NCI-H460 (cell line): ENCODE results near the gene USP34. TPM values are rescaled to one million over a fixed set of nuclear protein-coding genes. Genes with fewer than 3 reads are reported as not detected.
"Not testable (repeated sequence)": the region's sequence is repeated elsewhere in the genome, so short reads cannot be mapped to it uniquely, and the experiment has no call there.

Experiments used
- DNase-seq: peaks from one replicate; pipeline ENCODE4 v3.0.0-alpha.2; 2016; ENCODE audit warnings: low read depth; ENCODE audit errors: extremely low read depth
- small RNA-seq, 2 experiments: library from RNA; depleted of rRNA; stranded (forward); fragments of <200 nt; gene quantifications; one replicate each; pipeline ENCODE3, GENCODE V24; 2014
- total RNA-seq: library from RNA; depleted of rRNA; stranded (reverse); fragments of >200 nt; shearing (Covaris generic); gene quantifications from 2 replicates; pipeline ENCODE4 v1.2.3, GENCODE V29; 2014; rRNA removed

Gene USP34
- total RNA-seq, 1 experiment from 2014 or later: 107 TPM

DNA sequence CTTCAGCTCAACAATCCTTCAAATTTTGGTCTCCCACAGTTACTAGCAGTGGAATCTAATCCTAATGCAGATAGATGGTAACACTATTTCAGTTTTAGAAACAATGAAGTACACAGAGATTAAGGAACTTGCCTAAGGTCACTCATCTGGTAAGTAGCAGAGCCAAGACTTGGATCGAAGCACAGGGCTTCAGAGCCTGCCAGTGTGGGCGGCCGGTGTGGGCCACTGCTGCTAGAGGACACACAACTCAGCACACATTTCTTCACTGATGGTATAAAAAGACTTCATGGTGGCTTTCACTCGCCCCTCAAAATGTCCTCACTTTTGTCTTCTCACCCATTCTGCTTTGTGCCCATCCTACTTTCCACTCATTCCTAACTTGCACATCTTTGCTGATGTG is 297.8 kb downstream of the USP34 start:
- no peak for DNase-seq

- no peak for DNase-seq
Measured at GRCh38 chr2:61172671-61173070, 298.2 kb downstream of the USP34 start.

- DNase-seq: no peak
Measured at GRCh38 chr2:61167579-61167978, 303.3 kb downstream of the USP34 start.

DNA sequence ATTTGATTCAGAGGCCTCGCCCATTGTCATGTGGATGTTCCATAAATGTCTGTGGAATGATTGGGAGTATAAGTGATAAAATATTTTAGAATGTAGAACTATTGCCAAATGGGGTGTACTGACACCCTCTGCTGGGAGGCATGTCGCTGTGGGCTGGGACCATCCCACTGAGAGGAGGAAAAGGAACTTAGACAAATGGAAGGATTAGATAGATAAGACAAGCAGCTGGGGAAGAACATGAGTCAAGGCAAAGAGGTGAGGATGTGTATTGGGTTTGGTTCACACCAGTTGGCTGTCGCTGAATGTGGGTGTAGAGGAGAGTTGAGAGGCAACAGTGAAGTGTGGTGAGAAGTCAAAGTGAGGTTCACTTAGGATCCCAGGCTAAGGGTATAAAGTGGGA is 304.9 kb downstream of the USP34 start:
- DNase-seq: no peak

GRCh38 chr2:61165082-61165481 is 305.8 kb downstream of the USP34 start:
- not testable (repeated sequence) for DNase-seq

DNA sequence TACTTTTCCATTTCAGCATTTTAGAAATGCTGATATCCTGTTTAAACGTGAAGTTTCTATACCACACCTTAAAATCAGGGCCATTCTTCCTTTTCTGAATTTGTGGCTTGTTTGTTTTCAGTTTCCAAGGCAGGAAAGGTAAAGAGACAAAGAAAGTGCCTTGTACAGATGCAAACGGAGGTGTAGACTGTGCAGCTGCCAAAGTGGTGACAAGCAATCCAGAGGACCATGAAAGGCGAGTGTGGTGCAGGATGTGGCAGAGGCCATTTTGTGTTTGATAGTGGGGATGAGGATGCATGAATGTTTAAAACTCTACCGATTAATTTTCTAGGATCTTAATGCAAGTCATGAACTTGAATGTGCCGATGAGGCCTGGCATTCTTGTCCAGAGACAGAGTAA is 308.2 kb downstream of the USP34 start:
- no peak for DNase-seq

DNA sequence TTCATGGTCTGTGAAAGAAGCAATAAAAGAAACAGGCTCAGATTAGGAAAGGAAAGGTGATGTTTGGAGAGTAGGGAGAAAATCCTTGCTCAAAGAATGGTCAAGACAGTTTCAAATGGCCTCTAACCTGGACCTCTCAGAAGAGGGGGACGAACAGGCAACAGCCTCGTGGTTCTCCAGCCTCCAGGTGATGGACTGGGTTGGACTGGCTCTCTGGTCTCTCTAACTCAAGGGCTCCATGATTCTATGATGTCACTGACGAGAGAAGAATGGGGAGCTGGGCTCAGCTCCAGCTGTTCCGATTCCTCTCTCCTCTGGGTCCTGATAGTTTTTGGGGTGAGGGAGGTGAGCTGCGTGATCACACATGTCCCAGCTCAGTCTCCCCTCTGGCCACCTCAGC is 309.0 kb downstream of the USP34 start, which contains the start of gene C2orf74:
Gene C2orf74, plus strand, starts transcription at position 301 of the 400 bp plus-strand sequence. CDS start 327 bp downstream, outside the sequence.
- no peak for DNase-seq

GRCh38 chr2:61158356-61158955 is 312.4 kb downstream of the USP34 start:
- no peak for DNase-seq

DNA sequence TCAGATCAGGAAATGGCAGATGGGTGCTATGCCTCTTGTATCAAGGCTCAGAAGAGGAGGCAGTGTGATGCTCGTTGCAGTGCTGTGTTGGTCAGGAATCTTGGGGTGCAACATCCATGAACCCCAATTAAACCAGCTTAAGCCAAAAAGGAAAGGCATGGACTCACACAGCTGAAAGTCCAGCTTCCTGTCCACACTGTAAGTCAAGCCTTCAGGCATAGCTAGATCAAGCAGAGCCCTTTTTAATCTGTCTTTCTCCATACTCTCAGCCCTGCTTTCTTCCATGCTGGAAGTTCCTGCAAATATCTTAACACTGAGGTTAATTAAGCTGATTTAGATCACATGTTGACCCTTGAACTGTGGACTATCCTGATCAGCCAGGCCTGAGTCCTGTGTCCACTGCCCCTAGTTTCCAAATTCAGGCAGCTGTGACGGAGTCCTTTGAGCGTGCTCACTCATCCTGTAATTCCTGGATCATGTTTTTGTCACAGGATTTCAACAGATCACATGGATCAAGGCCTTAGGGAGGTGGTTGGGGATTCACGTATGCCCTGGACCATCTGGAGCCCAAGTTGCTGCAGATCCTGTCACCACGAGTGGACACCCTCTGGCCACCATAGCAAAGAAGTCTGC is 313.4 kb downstream of the USP34 start:
- no peak for DNase-seq

GRCh38 chr2:61151436-61151835 is 319.5 kb downstream of the USP34 start:
- DNase-seq: no peak

DNA sequence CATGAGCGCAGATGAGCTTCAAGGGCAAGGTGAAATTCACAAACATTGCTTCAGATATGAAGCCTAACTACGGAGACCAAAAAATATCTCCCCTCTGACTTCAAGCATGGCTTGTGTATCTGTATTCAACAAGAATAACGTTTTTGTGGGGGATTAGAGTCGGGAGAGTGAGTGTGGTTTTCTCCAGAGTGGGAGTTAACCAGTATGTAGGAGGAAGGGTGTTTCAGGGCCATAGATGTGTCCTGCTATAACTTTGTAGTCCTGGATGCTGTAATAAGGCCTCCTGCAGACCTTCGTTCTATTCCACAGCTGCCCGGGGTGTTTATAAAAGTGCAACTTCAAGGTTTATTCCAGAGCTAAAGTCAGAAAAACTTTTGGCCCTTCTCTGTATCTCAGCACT is 321.8 kb downstream of the USP34 start:
- no peak for DNase-seq

DNA sequence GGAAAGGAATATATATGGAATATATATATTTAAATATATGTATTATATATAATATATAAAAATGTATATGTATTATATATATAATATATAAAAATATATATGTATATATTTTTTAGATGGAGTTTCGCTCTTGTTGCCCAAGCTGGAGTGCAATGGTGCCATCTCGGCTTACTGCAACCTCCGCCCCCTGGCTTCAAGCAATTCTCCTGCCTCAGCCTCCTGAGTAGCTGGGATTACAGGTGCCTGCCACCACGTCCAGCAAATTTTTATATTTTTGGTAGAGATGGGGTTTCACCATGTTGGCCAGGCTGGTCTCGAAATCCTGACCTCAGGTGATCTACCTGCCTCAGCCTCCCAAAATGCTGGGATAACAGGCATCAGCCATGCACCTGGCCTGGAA is 322.8 kb downstream of the USP34 start:
- not testable (repeated sequence) for DNase-seq

GRCh38 chr2:61145990-61146389 is 324.9 kb downstream of the USP34 start:
- no peak for DNase-seq

- peak; percentile 99 for DNase-seq
Measured at GRCh38 chr2:61144697-61145268, 326.1 kb downstream of the USP34 start.

DNA sequence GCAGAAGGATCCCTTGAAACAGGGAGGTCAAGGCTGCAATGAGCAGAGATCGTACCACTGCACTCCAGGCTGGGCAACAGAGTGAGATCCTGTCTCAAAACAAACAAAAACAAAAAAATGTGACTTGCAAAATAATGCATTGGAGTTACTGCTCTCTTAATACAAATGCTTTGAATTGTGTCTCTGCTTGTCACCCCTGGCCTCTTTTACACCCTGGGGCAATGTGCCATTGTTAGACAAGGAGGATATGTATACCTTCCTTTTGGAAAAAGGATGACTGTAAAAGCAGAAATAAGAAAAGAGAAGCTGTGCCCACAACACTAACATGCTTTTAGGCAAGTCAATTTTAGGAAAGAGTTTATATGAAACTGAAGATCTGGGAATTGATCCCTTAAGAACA is 329.7 kb downstream of the USP34 start:
- no peak for DNase-seq

DNA sequence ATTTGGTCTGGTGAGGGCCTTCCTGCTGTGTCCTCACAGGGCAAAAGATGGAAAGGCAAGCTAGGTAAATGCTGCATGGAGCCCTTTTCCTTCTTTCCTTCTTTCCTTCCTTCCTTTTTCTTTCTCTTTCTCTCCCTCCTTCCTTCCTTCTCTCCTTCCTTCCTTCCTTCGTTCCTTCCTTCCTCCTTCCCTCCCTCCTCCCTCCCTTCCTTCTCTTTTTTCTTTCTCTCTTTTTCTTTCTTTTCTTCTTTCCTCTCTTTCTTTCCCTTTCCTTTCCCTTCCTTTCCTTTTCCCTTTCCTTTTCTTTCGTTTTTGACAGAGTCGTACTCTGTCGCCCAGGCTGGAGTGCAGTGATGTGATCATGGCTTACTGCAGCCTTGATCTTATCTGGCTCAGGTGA is 332.0 kb downstream of the USP34 start:
- no peak for DNase-seq

Small RNA genes within 50 kb of the gene (small RNA-seq; reads per million reads assigned to genes)
- gene SNORA70B: 0 to 0.06 reads per million in 2 experiments

Other genes starting within 250 kb of the USP34 start
- gene XPO1, start 67.3 kb upstream of the USP34 start, total RNA-seq: 171 and 209 TPM in 2 replicates